ENCODE results near the gene PSMD14.

- TF ChIP-seq, protein P1, sequence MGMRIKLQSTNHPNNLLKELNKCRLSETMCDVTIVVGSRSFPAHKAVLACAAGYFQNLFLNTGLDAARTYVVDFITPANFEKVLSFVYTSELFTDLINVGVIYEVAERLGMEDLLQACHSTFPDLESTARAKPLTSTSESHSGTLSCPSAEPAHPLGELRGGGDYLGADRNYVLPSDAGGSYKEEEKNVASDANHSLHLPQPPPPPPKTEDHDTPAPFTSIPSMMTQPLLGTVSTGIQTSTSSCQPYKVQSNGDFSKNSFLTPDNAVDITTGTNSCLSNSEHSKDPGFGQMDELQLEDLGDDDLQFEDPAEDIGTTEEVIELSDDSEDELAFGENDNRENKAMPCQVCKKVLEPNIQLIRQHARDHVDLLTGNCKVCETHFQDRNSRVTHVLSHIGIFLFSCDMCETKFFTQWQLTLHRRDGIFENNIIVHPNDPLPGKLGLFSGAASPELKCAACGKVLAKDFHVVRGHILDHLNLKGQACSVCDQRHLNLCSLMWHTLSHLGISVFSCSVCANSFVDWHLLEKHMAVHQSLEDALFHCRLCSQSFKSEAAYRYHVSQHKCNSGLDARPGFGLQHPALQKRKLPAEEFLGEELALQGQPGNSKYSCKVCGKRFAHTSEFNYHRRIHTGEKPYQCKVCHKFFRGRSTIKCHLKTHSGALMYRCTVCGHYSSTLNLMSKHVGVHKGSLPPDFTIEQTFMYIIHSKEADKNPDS (CRISPR knock-in tag; IDR thresholded peaks at IDR 0.05) = no peak
- TF ChIP-seq RAD21 (CRISPR knock-in tag; IDR thresholded peaks at IDR 0.05) = no peak
- no peak for TF ChIP-seq POLR2AphosphoS5 (IDR thresholded peaks at IDR 0.05; ENCODE audit: low read depth, low read length)
- no peak for TF ChIP-seq MED1 (CRISPR knock-in tag; IDR thresholded peaks at IDR 0.05)
- no peak for TF ChIP-seq NFRKB (IDR thresholded peaks at IDR 0.05)
- no peak for TF ChIP-seq SUZ12 (IDR thresholded peaks at IDR 0.05; ENCODE audit: low read depth, low read length)
- no peak for TF ChIP-seq ZNF709 (CRISPR knock-in tag; IDR thresholded peaks at IDR 0.05)
- TF ChIP-seq SP2 (CRISPR knock-in tag; IDR thresholded peaks at IDR 0.05) = no peak
Measured at GRCh38 chr2:161335626-161336025, 27.4 kb downstream of the PSMD14 start.

Data from HepG2 (cell line).